SIG-M5 (cell line): ENCODE measurements around the gene NEURL3.

Experiments used
- DNase-seq: peaks from one replicate; lab custom pipeline; 2025; lab: John Stamatoyannopoulos, UW

NEURL3 gene

DNA sequence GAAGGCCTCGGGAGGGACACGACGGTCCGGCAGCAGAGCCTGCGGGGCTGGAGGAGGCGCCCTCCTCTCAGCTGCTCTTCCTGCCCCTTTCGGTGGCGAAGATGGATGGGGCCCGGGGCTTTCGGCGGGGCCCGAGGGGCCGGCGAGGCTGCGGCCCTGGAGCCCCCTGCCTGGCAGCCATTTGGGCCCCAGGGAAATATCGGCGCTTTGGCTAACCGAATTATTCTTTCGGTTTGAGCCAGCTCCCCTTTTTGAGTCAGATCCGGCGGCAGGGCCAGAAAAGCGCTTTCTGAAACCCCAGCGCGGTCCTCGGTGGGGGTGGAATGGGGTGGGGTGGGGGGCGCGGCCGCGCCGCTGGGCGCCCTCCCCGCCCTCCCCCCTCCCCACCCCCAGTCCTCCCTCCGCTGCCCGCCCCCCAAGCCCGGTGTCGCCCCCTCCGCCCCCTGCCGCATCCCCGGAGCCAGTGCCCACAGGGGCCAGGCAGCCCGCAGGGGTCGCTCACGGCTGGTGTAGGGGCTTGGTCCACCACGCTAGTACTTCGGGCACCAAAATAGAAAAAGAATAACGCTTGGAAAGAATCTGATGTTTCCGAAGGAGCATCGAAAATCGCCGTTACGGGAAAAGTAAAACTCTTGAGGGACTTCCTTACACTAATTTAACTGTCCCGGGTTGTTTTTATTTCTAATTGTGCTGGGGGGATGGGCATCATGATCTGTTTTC lies 22.3 kb upstream of the NEURL3 start:
- no peak for DNase-seq

DNA sequence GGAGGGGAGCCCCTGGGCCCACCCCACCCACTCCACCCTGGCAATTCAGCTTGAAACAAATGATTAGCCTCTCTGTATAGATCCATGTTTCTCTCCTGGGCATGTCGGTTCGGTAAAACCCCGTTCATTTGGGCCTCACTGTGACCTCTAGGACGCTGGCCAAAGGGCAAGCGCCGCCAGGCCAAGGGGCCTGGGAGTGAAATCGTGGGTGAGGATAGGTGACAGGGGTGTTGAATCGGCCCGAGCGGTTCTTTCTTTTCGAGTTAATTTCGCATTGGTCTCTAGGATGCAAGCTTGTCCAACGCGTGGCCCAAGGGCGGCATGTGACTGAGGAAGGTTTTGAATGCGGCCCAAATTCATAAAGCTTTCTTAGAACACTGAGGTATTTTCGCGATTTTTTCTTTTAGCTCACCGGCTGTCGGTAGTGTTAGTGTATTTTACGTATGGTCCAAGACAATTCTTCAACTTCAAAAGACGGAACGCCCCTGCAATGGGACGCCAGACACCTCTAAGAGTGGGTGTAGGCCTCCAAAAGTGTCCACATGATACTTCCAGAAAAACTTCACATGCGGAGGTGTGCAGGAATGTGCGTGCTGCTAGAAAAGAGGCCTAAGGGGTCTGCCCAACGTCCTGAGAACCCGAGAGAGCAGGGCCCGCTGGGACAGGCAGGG lies 21.6 kb upstream of the NEURL3 start:
- DNase-seq, result no peak

DNA sequence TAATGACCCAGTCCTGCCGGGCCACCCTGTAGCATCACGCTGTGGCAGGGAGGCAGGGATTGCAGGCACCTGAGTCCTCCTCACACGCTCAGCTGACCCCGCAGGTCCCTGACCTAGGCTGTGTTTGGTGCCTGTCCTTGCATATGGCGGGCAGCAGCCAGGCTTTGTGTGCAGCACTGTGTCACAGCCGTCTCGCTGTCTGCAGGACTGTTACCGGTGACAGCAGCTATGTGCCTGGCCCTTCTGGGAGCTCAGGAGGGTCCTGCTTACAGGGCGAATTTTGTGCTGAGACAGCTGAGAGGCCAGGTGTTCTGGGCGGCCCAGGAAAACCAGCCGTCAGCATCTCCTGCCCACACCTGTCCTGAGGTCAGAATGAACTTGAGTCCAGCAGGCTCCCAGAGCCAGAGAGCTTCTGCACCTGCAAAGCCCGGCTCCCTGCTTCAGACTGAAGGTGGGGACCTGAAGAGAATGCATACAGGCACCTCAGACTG lies 21.0 kb upstream of the NEURL3 start:
- DNase-seq, result no peak

DNA sequence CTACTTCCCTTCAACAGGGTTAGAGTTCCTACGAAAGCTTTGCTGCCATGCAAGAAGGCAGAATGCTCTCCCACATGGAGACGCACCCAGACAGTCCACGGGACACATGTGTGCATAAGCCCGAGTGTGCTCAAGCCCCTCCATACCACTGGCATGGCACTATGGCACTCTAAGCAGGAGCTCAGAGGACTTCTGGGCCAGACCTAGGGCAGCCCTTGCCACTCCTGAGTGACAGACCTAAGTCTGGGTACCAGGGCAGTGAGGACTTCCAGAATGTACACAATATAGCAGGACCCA lies 20.0 kb upstream of the NEURL3 start:
- no peak for DNase-seq

DNA sequence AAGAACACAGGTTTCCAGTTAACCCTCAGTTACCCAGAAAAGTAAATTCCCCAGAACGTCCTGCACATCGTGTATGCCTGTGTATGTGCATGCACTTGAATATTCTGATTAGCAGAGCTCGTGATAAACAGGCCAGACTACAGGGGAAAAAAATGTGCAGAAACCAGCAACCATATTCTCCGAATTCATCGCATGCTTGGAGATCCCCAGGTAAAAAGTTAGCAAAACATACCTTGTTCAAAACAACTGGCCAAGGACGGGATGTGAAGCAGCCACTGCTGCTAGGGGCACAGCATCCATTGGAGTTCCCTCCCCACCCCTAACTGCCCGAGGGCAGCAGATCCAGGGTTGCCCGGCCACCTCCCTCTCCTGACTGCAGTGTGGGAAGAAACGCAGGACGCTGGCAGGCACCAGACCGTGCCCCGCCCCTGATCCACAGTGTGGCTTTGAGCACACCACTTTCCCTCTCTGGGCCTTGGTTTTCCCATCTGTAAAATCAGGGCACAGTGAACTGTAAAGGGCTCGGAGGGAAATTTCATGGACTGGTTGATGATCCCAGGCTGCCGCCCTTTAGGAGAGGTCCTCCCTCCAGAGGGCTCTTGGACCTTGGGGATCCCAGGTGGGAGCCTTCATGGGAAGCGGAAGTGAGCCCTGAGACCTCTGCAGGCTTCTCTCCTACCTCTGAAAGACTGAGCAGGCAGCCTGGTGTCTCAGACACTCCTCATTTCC lies 19.5 kb upstream of the NEURL3 start:
- DNase-seq, result no peak

DNA sequence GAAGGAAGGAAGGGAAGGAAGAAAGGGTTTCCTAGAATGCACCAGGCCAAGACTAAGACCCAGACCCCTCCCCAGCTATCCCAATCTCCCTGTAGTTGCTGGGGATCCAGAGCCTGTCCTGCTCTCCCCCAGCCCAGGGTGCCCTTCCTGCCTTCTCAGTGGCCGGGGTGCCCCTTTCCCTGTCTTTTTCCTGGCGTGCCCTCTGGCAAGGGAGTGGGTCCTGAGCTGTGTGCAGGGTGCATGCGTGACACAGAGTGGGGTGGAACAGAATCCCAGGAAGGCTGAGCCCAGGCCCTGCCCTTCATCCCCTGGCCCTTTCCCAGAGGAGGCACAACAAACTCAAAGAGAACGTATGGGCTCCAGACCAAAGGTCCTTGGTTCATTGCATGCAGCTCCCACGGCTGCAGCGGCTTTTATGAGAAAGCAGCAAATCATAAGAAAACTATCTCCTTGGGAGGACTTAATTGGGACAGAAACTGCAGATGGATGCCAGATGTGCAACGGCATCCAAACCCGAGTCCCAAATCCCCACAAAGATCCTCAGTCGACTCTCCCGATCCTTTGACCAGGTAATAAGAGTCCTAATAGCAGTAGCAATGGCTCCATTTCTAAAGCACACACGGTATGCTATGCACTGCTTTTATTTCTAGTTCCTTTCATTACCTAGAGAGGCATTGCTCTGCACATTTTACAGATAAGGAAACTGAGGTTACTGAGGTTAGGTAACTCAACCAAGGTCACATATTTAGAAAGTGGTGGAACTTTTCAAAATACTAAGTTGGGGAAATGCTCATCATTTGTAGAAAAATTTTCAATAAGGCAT lies 18.7 kb upstream of the NEURL3 start:
- DNase-seq, result no peak

DNA sequence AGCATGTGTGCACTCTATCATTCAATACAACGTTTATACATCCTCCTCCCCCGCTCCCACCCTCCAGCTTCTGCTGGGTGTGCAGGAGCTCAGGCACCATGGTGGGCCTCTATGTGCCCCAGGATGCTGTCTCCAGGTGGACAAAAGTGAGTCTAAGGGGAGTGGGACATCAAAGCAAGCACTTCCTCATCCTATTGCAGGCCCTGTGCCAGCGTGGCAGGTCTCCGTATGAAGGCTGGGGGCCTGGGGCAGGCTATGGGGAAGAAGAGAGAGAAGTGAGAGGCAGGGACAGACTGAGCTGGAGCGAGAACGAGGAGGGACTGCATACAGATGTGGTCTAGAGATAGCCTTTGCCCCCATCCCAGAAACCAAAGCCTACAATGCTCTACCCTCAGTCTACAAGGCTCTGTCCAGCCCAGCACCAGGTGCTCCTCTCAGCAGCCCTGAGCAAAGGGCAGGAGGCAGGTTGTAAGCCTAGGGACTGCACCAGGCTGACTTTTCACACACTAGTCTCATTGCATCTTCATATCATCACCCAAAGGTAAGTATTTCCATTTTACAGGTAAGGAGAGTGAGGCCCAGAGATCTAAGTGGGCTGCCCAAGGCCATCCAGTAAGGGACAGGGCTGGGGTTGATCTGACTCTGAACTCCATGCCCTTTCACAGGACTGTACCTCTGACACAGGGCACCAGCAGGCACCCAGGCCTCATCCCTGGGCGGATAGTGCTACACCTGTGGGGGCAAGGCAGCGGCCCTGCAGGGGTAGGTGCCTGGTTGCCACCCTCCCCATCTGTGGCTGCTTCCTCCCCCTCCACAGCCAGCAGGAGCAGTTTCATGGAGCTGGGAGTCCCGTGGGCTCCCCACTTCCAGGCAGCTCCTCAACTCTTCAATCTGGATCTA lies 17.4 kb upstream of the NEURL3 start:
- DNase-seq, result no peak

DNA sequence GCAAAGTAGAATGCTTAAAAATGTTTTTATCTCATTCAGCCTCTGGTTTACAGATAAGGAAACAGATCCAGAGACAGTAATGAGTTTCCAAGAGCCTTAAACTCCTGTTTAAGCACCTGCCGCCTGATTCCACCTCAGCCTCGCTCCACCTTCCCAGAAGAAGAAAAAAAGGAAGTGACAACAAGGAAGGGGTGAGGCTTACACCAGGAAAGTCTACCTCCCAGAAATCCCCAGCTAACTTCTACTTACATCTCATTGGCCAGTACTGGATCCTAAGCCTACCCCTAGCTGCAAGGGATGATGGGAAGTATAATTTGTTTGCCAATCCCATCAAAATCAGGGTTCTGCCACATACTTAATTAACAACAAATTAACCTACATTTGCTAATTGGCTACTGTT lies 16.1 kb upstream of the NEURL3 start:
- no peak for DNase-seq

DNA sequence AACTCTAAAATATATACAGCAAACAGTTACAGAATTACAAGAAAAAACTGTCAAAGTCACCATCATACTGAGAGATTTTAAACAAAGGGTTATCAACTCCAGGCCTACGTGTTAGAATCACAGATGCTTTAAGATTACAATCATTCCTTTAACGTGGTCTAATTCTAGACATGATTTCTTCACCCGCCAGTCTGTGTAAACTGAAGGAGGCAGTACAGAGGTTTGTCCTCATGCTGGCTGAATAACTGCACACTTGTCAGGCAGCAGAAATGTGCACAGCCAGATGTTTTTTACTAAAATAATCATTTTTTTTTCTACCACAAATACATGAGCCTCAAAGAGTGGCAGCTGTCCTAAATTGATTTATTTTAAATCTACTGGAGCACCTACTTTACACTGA lies 15.5 kb upstream of the NEURL3 start:
- DNase-seq, result no peak

DNA sequence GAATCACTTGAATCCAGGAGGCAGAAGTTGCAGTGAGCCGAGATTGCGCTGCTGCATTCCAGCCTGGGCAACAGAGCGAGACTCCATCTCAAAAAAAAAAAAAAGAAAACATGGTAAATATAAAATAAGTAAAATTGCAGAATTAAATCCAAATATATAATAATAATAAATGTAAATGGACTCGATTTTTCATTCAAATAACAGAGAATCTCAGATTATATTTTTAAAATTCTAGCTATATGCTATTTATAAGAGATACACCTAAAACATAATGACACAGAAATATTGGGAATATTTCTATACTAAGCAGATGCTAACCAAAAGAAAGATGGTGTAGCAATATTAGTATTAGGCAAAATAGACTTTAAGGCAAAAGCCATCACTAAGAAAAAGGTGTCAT lies 15.1 kb upstream of the NEURL3 start:
- DNase-seq, result no peak

DNA sequence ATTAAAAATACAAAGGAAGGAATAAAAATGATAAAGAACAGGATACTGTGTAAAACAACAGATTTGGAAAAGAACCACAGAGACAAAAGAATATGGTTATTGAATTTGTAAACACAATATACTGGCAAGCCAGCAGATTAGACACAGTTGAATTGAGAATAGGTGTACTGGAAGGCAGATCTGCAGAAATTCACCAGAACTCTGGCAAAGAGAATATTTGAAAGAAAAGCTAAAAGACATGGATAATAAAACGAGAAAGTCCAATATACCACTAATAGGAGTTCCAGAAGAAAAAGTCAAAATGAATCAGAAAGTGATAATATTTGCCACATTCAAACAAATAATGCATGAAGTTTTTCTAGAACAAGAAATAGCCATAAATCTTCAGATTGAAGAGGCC lies 11.9 kb upstream of the NEURL3 start:
- no peak for DNase-seq

DNA sequence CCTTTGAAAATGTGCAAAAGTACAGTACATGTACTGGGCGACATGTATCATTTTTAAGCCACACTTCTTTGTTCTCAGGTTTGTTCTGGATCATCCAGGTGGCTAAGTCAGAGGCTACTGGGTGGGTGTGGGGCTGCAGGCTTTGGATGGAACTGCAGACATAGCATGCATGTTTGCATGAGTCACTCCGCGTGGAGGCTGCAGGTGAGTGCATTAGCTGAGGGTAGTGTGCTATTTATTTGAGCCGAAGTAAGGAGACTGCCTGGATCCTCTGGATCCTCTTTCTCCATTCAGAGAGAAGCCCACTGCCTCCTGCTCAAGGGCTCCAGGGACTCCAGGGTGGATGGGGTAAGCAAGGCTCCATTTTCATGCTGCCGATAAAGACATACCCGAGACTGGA lies 9.4 kb upstream of the NEURL3 start:
- DNase-seq, result no peak

DNA sequence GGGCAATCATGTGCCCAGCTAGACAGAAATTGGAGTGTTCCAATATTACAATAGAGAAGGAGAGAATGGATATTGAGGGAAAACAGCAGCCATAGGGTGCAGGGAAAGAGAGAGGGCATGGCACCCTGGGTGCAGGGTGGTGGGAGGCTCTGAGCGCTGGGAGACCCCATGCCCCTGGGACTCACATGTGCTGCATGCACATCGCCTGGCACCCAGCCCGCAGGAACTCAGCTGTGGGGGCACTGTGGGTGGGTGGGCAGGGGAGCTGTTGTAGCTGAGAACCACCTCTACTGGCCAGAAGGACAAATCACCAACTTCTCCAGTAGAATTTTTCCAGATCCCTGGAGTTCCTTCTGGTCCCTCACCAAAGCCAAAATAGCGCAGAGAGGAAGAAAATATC lies 7.2 kb upstream of the NEURL3 start:
- DNase-seq, result no peak

DNA sequence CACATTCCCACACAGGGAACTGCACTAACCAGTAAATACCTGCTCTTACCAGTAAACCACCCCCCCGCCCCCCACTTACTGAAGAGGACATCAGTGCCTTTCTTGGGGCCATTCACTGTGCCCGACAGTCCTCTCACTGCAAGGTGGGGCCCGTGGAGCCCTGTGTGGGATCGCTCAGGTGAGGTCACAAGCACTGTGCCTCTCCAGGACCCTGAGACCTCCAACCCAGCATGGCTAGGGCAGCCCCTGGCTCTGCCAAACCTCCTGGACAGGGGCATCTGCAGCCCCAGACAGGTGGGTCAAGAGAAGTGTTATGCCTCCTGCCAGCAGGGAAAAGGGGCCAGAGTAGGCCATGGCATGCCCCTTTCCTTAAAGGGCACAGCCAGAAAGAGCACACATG lies 6.7 kb upstream of the NEURL3 start:
- DNase-seq, result no peak

DNA sequence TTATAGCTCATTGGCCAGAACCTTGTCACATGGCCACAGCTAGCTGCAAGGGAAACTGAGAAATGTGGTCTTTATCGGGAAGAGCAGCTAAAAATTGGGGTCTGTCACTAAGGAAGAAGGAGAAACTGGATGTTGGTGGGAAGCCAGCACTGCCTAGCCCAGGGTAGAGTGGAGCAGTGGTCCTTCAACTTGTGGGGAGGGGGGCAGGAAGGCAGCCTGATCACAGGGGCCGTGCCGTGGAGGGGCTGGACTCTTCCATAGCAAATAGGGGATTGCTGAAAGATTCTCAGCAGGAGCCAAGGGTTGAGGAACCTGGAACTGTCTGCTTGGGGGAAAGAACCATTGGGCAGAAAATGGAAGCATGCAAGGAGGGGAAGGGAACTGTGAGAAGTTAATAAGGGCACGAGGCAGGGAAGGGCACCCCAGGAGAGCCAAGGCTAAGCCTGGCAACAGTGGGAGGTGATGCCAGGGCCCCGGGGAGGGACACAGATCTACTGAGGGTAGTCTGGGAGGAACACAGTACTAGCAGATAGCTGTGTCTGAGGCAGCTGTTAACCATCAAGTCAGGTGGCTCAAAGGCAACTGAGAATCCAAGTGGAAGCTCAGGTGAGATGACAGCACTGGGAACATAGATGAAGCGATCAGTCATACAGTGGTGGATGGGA lies 5.9 kb upstream of the NEURL3 start:
- no peak for DNase-seq

DNA sequence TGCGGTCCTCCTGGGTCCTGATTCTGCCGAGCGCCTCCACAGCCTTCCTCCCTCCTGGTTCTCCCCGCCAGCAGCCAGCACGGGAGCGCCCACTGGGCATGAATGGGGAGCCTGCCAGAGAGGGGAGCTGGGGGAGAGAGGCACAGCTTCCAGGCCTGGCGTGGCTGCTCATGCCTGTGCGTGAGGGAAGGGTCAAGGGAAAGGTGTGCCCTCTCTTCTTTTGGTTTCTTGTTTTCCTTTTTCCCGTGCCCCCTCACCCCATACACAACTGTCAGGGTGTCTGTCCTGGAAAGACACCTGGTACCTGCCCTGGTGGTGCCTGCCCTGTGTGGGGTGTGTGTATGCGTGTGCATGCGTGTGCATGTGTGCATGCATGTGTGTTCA lies 4.7 kb upstream of the NEURL3 start:
- no peak for DNase-seq

DNA sequence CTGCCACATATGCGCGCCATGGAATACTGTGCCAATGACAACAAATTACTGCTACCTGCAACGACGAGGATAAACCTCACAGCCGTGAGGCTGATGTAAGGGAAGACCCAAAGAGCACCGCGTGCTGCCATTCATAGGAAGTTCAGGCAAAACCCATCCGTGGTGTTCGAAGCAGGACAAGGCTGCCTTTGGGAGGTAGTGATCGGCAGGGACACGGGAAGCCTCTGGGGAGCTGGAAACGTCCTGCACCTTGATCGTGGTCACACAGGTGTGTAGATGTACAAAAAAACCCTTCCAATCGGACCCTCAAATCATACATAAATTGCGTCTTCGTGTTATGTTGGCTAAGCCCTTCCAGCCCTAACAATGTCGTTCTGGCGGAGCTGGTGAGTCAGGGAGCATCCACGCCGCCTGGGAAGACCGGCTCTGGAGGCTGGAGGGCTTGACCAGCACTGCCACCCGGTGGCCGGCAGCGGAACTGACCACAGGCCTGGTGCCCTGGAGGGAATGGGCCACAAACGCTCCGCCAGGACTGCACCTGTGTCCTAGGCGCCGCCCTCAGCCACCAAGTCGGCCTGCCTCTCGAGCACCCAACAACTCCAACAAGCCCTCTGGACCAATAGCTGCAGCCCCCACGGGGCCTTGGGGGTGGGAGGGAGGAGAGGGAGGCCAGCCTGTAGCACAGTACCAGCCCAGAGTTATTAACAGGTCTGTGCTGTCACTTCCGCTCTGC lies 4.1 kb upstream of the NEURL3 start:
- no peak for DNase-seq

DNA sequence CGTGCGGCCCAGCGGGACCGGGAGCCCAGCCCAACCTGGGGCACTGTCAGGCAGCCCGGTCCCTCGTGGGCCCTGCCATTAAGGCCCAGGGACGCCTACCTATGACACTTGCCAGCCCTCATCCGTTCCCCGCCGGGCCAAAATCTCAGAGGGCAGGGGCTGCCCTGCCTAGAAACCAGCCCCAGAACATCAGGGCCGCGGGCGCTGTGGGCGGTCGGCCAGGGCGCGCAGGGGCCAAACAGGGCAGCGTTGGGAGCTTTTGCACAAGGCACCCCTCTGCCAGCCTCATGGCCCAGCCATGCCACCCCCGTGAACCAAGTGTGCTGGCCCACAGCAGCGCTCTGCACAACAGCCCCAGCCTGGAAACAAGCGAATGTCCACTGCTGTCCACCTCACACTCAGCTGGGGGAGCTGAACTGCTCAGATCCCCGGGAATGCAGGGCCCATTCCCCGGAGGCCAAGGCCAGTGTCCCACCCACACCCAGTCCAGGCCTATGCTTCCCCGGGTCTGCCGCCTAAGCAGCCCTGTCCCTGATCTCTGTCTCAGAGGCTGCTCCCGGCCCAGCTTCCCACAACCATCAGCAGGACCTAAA lies 3.5 kb upstream of the NEURL3 start:
- DNase-seq, result no peak

DNA sequence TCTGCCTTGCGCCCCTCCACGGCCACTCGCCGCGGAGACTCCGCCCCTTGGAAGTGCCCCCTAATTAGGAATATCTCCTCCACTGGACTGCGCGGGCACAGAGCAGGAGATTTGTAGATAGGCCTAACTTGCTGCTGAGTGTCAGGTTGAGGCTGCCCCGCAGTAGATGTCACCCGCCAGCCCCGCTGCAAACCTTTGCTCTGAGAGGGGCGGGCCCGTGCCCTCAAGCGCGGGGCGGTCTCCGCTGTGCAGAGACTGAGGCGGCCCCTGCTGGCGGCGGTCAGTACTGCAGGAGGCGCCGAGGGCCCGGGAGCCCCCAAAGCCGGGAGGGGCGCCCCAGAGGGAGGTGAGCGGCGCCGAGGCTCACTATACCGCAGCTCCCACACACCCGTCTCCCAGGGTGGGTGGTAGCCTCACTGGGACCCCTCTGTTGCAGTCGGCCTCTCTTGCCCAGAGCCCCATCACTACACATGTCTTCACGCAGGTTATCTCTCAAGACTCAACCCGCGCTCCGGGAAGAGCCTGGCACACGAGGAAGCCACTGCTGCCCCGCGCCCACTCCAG lies 2.9 kb upstream of the NEURL3 start:
- no peak for DNase-seq

DNA sequence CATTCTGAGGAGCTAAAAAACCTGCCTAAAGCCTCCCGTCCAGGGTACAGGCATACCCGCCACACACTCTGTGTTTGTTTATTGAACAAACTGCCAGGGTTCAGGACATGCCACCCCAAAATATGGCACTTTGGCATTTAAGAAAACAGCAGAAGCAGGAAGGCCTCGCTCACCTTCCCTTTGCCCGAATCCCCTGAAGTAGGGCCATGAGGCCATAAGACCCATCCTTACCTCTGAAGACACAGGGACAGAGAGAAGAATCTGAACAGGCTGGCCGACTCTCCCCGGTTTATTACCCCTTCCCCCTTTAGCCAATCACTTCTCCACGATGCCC lies 1.7 kb upstream of the NEURL3 start:
- no peak for DNase-seq
